GM23338 (cell line): ENCODE data around the gene ARHGEF38. TPM values are rescaled to one million over a fixed set of nuclear protein-coding genes. Genes with fewer than 3 reads are reported as not detected.

Experiments
- ATAC-seq: fragments of 200-7000 bp; cut with Tn5 transposase; 3 replicates; pipeline ENCODE4 v1.9.1; 2020
- DNase-seq: peaks from one replicate; pipeline ENCODE4 v3.0.0-alpha.2; 2015; ENCODE audit warnings: low spot score
- H2AFZ ChIP-seq: fragments of 200-600 bp; sonication (generic); 2 replicates; pipeline ENCODE4 v1.8.0; 2016; ENCODE audit warnings: antibody characterized with exemption, mild to moderate bottlenecking, moderate library complexity
- H3F3A ChIP-seq: fragments of 200-600 bp; sonication (generic); replicated peaks from 2 replicates; pipeline ENCODE4 v1.8.0; 2017; ENCODE audit warnings: antibody characterized with exemption, mixed run types, low read depth
- H3K27ac ChIP-seq: fragments of 200-600 bp; sonication (generic); 2 replicates; pipeline ENCODE4 v1.6.1; 2016; ENCODE audit warnings: low read depth
- H3K27me3 ChIP-seq: fragments of 200-600 bp; sonication (generic); 2 replicates; pipeline ENCODE4 v1.8.0; 2016; ENCODE audit warnings: mild to moderate bottlenecking, mixed run types, moderate library complexity; ENCODE audit not compliant: insufficient read depth
- H3K36me3 ChIP-seq: fragments of 200-600 bp; sonication (generic); 2 replicates; pipeline ENCODE4 v1.8.0; 2016; ENCODE audit warnings: mild to moderate bottlenecking; ENCODE audit not compliant: insufficient read depth
- H3K4me1 ChIP-seq: fragments of 200-600 bp; sonication (generic); 2 replicates; pipeline ENCODE4 v1.8.0; 2016; ENCODE audit warnings: mild to moderate bottlenecking, moderate library complexity; ENCODE audit not compliant: insufficient read depth
- H3K4me2 ChIP-seq: fragments of 200-600 bp; sonication (generic); 2 replicates; pipeline ENCODE4 v1.7.1; 2017; ENCODE audit warnings: mixed run types
- H3K4me3 ChIP-seq: fragments of 200-600 bp; sonication (generic); 2 replicates; pipeline ENCODE4 v1.6.1; 2016; ENCODE audit warnings: mixed run types
- H3K79me2 ChIP-seq: fragments of 200-600 bp; sonication (generic); replicated peaks from 2 replicates; pipeline ENCODE4 v1.8.0; 2017; ENCODE audit warnings: mild to moderate bottlenecking; ENCODE audit not compliant: insufficient read depth
- H3K9me2 ChIP-seq: fragments of 200-600 bp; sonication (generic); 2 replicates; pipeline ENCODE4 v1.8.0; 2017; ENCODE audit not compliant: insufficient read depth
- H4K20me1 ChIP-seq: fragments of 200-600 bp; sonication (generic); replicated peaks from 2 replicates; pipeline ENCODE4 v1.8.0; 2017; ENCODE audit warnings: mild to moderate bottlenecking; ENCODE audit not compliant: insufficient read depth
- H3K27ac Mint-ChIP-seq: 2 replicates; pipeline ENCODE4 v1.8.0; 2020; ENCODE audit warnings: inconsistent platforms, mild to moderate bottlenecking, moderate library complexity, mixed read lengths
- H3K27me3 Mint-ChIP-seq: 3 replicates; pipeline ENCODE4 v1.8.0; 2022; ENCODE audit warnings: low read depth, mild to moderate bottlenecking, moderate library complexity, mixed read lengths, inconsistent platforms; ENCODE audit not compliant: insufficient read depth, poor library complexity
- H3K36me3 Mint-ChIP-seq: 3 replicates; pipeline ENCODE4 v1.8.0; 2021; ENCODE audit warnings: low read depth, mild to moderate bottlenecking, inconsistent platforms, moderate library complexity, mixed read lengths
- H3K4me1 Mint-ChIP-seq: 3 replicates; pipeline ENCODE4 v1.8.0; 2020; ENCODE audit warnings: mild to moderate bottlenecking, inconsistent platforms, mixed read lengths
- H3K4me3 Mint-ChIP-seq: 3 replicates; pipeline ENCODE4 v1.8.0; 2021; ENCODE audit warnings: moderate library complexity, mild to moderate bottlenecking, inconsistent platforms, mixed read lengths
- H3K9me3 Mint-ChIP-seq: 3 replicates; pipeline ENCODE4 v1.8.0; 2020; ENCODE audit warnings: moderate library complexity, mild to moderate bottlenecking, inconsistent platforms, mixed read lengths
- CREB1 ChIP-seq: fragments of 250-450 bp; sonication (Bioruptor Pico); IDR thresholded peaks from 2 replicates; pipeline ENCODE4 v1.5.0; 2020; ENCODE audit warnings: low read depth, mild to moderate bottlenecking, moderate library complexity
- EZH2 ChIP-seq: fragments of 200-600 bp; sonication (generic); IDR thresholded peaks from one replicate; pipeline ENCODE4 v1.8.0; 2017; ENCODE audit warnings: antibody characterized with exemption, mild to moderate bottlenecking, low read depth; ENCODE audit not compliant: unreplicated experiment
- STAT1 ChIP-seq: IDR thresholded peaks from one replicate; pipeline ENCODE4 v1.6.1; 2016; ENCODE audit warnings: antibody characterized with exemption; ENCODE audit not compliant: unreplicated experiment
- polyA plus RNA-seq: library from polyadenylated mRNA; unstranded; fragments of >200 nt; fragmentation: Nextera tagmentation; extraction: Ambion mirVana; gene quantifications from 2 replicates; pipeline ENCODE4 v1.2.1, GENCODE V29; 2016
- total RNA-seq: library from RNA; depleted of rRNA; stranded (reverse); fragments of >200 nt; shearing (Covaris generic); gene quantifications from 2 replicates; pipeline ENCODE4 v1.2.3, GENCODE V29; 2014
- TF ChIP-seq, protein P1 (sequence below): fragments of 250-450 bp; sonication (Bioruptor Pico); IDR thresholded peaks from 2 replicates; pipeline ENCODE4 v1.5.0; 2020; ENCODE audit warnings: mild to moderate bottlenecking, moderate library complexity
- TF ChIP-seq, protein P2 (sequence below): IDR thresholded peaks from one replicate; pipeline ENCODE4 v1.6.1; 2018; ENCODE audit warnings: antibody characterized with exemption; ENCODE audit not compliant: unreplicated experiment

ARHGEF38 gene
- total and polyA plus RNA-seq, 2 experiments from 2014 or later = 0.58 TPM; not detected in 1

DNA sequence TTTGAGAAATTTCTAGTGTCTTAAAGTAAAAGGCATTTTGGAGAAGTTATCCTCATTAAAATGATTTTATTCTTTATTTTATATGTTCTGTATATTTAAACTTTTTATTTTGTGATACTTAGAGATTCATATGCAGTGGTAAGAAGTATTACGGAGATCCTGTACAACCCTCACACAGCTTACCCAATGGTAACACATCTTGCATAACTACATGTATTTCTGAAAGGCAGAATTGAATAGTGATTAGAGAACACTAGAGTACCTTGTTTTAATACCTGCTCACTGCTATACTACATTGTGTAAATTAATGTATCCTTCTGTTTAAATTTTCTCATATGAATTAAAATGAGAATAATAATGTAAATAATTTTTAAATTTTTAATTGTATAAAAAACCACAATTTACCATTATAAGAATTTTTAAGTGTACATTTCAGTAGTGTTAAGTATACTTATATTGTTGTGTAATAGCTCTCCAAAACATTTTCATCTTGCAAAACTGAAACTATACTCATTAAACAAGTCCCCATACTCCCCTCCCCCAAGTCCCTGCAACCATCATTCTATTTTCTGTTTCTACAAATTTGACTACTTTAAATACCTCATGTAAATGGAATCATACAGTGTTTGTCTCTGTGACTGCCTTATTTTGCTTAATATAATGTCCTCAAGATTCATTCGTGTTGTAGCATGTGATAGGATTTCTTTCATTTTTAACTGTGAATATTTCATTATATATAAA lies 110.7 kb downstream of the ARHGEF38 start:
- no peak for ATAC-seq
- no peak for DNase-seq
- no peaks in the 10 kb centered on the region for H4K20me1 ChIP-seq
- H2AFZ ChIP-seq = no peak overlapping the region
- no peaks in the 10 kb centered on the region for H3K79me2 ChIP-seq
- no peaks in the 10 kb centered on the region for H3K36me3 ChIP-seq
- H3K4me3 Mint-ChIP-seq = no peak overlapping the region
- no peaks in the 10 kb centered on the region for H3K4me1 ChIP-seq
- no peaks in the 10 kb centered on the region for H3K27me3 ChIP-seq
- no peaks in the 10 kb centered on the region for H3K27me3 Mint-ChIP-seq
- TF ChIP-seq, protein P1, sequence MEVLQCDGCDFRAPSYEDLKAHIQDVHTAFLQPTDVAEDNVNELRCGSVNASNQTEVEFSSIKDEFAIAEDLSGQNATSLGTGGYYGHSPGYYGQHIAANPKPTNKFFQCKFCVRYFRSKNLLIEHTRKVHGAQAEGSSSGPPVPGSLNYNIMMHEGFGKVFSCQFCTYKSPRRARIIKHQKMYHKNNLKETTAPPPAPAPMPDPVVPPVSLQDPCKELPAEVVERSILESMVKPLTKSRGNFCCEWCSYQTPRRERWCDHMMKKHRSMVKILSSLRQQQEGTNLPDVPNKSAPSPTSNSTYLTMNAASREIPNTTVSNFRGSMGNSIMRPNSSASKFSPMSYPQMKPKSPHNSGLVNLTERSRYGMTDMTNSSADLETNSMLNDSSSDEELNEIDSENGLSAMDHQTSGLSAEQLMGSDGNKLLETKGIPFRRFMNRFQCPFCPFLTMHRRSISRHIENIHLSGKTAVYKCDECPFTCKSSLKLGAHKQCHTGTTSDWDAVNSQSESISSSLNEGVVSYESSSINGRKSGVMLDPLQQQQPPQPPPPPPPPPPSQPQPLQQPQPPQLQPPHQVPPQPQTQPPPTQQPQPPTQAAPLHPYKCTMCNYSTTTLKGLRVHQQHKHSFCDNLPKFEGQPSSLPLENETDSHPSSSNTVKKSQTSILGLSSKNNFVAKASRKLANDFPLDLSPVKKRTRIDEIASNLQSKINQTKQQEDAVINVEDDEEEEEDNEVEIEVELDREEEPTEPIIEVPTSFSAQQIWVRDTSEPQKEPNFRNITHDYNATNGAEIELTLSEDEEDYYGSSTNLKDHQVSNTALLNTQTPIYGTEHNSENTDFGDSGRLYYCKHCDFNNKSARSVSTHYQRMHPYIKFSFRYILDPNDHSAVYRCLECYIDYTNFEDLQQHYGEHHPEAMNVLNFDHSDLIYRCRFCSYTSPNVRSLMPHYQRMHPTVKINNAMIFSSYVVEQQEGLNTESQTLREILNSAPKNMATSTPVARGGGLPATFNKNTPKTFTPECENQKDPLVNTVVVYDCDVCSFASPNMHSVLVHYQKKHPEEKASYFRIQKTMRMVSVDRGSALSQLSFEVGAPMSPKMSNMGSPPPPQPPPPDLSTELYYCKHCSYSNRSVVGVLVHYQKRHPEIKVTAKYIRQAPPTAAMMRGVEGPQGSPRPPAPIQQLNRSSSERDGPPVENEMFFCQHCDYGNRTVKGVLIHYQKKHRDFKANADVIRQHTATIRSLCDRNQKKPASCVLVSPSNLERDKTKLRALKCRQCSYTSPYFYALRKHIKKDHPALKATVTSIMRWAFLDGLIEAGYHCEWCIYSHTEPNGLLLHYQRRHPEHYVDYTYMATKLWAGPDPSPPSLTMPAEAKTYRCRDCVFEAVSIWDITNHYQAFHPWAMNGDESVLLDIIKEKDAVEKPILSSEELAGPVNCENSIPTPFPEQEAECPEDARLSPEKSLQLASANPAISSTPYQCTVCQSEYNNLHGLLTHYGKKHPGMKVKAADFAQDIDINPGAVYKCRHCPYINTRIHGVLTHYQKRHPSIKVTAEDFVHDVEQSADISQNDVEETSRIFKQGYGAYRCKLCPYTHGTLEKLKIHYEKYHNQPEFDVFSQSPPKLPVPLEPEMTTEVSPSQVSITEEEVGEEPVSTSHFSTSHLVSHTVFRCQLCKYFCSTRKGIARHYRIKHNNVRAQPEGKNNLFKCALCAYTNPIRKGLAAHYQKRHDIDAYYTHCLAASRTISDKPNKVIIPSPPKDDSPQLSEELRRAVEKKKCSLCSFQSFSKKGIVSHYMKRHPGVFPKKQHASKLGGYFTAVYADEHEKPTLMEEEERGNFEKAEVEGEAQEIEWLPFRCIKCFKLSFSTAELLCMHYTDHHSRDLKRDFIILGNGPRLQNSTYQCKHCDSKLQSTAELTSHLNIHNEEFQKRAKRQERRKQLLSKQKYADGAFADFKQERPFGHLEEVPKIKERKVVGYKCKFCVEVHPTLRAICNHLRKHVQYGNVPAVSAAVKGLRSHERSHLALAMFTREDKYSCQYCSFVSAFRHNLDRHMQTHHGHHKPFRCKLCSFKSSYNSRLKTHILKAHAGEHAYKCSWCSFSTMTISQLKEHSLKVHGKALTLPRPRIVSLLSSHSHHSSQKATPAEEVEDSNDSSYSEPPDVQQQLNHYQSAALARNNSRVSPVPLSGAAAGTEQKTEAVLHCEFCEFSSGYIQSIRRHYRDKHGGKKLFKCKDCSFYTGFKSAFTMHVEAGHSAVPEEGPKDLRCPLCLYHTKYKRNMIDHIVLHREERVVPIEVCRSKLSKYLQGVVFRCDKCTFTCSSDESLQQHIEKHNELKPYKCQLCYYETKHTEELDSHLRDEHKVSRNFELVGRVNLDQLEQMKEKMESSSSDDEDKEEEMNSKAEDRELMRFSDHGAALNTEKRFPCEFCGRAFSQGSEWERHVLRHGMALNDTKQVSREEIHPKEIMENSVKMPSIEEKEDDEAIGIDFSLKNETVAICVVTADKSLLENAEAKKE (CRISPR knock-in tag) = no peak
- TF ChIP-seq, protein P2, sequence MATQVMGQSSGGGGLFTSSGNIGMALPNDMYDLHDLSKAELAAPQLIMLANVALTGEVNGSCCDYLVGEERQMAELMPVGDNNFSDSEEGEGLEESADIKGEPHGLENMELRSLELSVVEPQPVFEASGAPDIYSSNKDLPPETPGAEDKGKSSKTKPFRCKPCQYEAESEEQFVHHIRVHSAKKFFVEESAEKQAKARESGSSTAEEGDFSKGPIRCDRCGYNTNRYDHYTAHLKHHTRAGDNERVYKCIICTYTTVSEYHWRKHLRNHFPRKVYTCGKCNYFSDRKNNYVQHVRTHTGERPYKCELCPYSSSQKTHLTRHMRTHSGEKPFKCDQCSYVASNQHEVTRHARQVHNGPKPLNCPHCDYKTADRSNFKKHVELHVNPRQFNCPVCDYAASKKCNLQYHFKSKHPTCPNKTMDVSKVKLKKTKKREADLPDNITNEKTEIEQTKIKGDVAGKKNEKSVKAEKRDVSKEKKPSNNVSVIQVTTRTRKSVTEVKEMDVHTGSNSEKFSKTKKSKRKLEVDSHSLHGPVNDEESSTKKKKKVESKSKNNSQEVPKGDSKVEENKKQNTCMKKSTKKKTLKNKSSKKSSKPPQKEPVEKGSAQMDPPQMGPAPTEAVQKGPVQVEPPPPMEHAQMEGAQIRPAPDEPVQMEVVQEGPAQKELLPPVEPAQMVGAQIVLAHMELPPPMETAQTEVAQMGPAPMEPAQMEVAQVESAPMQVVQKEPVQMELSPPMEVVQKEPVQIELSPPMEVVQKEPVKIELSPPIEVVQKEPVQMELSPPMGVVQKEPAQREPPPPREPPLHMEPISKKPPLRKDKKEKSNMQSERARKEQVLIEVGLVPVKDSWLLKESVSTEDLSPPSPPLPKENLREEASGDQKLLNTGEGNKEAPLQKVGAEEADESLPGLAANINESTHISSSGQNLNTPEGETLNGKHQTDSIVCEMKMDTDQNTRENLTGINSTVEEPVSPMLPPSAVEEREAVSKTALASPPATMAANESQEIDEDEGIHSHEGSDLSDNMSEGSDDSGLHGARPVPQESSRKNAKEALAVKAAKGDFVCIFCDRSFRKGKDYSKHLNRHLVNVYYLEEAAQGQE = no peak
- TF ChIP-seq STAT1 (no peak), EZH2 (no peak), CREB1 (CRISPR knock-in tag) (no peak)
- no peaks in the 10 kb centered on the region for H3K9me2 ChIP-seq
- H3K36me3 Mint-ChIP-seq = no peaks in the 10 kb centered on the region
- no peaks in the 10 kb centered on the region for H3K9me3 Mint-ChIP-seq
- H3K4me2 ChIP-seq = no peak overlapping the region
- H3K4me3 ChIP-seq = no peak overlapping the region
- no peaks in the 10 kb centered on the region for H3F3A ChIP-seq
- H3K4me1 Mint-ChIP-seq = no peaks in the 10 kb centered on the region
- H3K27ac ChIP-seq = no peak overlapping the region
- no peak overlapping the region for H3K27ac Mint-ChIP-seq
